Sciatic nerve (tissue), 2 donors: ENCODE results near the gene ETNPPL. TPM values are rescaled to one million over a fixed set of nuclear protein-coding genes. Genes with fewer than 3 reads are reported as not detected.

Source experiments
- ATAC-seq: fragments of 200-7000 bp; cut with Tn5 transposase; one replicate; pipeline ENCODE4 v1.9.1; 2020; ENCODE audit warnings: mild to moderate bottlenecking, moderate library complexity
- DNase-seq: peaks from one replicate; pipeline ENCODE4 v3.0.0-alpha.2; 2020; ENCODE audit warnings: low spot score
- intact Hi-C: fragments of 100-400 bp; cut with DNase I; formaldehyde crosslinking; loops from one replicate; pipeline ENCODE4 v1.14.2; 2022
- total RNA-seq: library from RNA; stranded (reverse); fragmentation: NEBNext Ultra II Directional; extraction: Animal tissue kit (Norgen Biotek cat#: 25700); gene quantifications from one replicate; pipeline ENCODE4 v1.2.1, GENCODE V29; 2021
- donor health status: DM: no; HTN: no; CAD: no.
- donor health status: DM: no; HTN: no; CAD: no.

ETNPPL gene
- total RNA-seq, result 8.3 TPM

DNA sequence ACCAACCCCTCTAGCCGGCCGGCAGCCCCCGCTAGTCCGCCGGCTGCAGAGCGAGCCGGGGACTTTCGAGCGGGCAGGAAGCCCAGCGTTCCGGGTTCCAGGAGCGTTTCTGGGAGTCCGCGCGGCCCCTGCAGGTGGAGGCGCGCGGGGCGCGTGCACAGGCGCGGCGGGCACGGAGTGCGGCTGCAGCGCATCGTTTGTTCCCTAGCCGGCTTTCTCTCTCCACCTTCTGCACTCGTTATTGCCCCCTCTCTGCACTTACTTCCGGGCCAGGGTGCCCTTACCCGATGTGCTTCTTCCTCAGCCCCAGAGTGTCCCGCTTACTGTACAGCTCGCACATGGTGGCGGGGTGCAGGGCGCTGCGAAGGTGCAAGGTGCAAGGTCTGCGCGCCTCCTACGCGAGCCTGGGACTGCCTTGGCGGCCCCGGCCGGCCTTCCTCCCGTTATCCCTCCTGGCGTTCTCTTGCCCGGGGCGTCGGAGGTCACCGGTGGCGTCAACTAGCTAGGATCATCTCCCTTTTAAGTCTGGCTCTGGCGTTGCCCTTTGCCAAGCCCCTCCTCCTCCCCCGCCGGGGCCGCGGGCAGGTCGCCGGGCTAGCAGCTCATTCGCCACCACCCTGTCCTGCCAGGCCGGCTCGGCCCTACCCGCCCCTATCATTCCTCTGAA lies at the start of gene ETNPPL:
Gene ETNPPL, minus strand, starts transcription at position 495 of the 667 bp plus-strand sequence. Its CDS starts 155 bp downstream, at position 340.
- DNase-seq, result no peak
- intact Hi-C loops, result no loop called here
- peak; percentile 67 for ATAC-seq

GRCh38 chr4:108811486-108811885 lies 48.6 kb upstream of the ETNPPL start:
- ATAC-seq (no peak), DNase-seq (no peak)
- intact Hi-C loops, result no loop called here

- DNase-seq (no peak), ATAC-seq (no peak)
- intact Hi-C loops, result no loop called here
Measured at GRCh38 chr4:108810087-108810486, 47.2 kb upstream of the ETNPPL start.

- DNase-seq, result no peak
- no peak for ATAC-seq
- intact Hi-C loops, result no loop called here
Measured at GRCh38 chr4:108804648-108805273, 41.9 kb upstream of the ETNPPL start.

- DNase-seq, result no peak
- intact Hi-C loops, result no loop called here
- ATAC-seq, result no peak
Measured at GRCh38 chr4:108799306-108799705, 36.5 kb upstream of the ETNPPL start.

GRCh38 chr4:108796173-108796572 lies 33.3 kb upstream of the ETNPPL start:
- intact Hi-C loops, result no loop called here
- DNase-seq (no peak), ATAC-seq (peak; percentile 33)

GRCh38 chr4:108795733-108796132 lies 32.9 kb upstream of the ETNPPL start:
- DNase-seq (no peak), ATAC-seq (peak; percentile 73)
- intact Hi-C loops, result no loop called here

DNA sequence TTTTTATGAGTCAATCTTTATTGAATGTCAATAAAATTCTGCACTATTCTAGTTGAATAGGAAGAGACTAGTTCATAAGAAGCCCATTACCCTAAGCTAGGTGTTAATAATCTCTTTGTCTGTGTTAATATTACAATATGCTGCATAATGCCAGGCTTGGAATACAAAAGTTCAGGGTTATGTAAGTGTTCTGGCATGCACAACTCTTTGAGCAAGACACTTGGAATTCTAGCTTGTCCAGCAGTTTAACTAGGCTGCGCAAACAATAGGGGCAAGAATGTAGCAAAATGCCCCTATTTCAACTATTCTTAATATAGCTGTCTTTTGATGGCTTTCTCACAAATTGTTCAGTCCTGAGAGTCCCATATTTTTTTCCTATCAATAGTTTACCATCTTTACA lies 31.3 kb upstream of the ETNPPL start:
- ATAC-seq (peak; percentile 59), DNase-seq (no peak)

GRCh38 chr4:108793415-108793814 lies 30.6 kb upstream of the ETNPPL start:
- intact Hi-C loops, result no loop called here
- no peak for DNase-seq
- ATAC-seq, result no peak

More for the DNA sequence above, 31.3 kb upstream of the ETNPPL start:
- intact Hi-C loops, result no loop called here

- ATAC-seq, result no peak
- intact Hi-C loops, result no loop called here
- DNase-seq, result no peak
Measured at GRCh38 chr4:108788731-108789130, 25.9 kb upstream of the ETNPPL start.

- no peak for DNase-seq
- no peak for ATAC-seq
- intact Hi-C loops, result no loop called here
Measured at GRCh38 chr4:108787724-108788123, 24.9 kb upstream of the ETNPPL start.

DNA sequence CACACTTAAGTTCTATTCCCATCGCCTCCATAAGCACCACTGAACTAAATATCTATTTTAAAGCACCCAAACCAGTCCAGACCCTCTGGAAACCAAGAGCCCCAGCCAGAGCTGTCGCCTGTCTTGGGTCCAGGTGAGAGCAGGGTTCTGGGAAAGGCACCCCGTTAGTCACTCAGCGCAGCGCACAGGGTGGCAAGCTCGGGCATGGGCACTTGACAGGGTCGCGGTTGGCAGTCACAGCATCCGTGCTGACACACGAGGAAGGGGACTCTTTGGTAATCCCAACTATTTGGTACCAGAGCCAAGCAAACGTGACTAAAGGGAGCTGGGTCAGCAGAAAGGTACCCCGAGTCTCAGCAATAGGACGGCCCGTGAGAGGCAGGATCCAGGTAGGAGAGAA lies 24.3 kb upstream of the ETNPPL start:
- ATAC-seq, result no peak
- intact Hi-C loops, result no loop called here
- DNase-seq, result no peak

- DNase-seq, result no peak
- ATAC-seq, result no peak
- intact Hi-C loops, result no loop called here
Measured at GRCh38 chr4:108786351-108786750, 23.5 kb upstream of the ETNPPL start.

DNA sequence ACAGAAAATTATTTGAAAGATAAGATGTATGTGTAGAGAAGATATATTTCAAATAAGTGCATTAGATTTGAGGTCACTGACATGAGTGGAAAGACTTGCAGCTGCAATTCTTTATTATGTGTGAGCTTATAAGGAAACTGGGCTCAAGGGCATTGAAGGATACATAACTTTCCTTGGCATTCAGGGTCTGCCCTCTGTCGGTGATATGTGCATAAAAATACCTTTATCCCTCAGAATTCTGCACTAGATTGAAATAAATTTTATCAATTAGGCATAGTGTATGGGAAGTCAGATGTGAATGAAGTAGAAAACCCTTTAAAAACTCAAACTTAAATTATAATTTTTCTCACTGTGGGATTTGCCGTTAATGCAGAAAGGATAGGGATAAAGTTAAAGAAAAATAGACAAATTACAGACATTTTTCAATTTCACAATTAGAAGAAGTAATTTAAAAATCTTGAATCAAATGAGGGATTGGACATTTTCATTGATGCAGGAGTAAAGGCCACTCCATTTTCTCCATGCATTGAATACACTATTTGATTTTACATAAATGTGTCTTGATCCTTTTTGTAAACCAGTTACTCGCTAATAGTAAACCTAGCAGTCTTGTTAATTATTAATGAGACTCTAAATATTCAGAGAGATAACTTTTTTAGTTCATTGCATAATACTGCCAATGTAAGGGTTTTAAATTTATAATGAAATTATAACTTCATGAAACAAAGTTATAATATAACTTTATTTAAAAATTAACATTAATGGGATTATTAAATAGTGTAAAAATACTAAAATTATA lies 21.0 kb upstream of the ETNPPL start:
- DNase-seq, result no peak
- intact Hi-C loops, result no loop called here
- no peak for ATAC-seq

- ATAC-seq (no peak), DNase-seq (no peak)
- intact Hi-C loops, result no loop called here
Measured at GRCh38 chr4:108779958-108780357, 17.1 kb upstream of the ETNPPL start.

GRCh38 chr4:108777388-108777787 lies 14.5 kb upstream of the ETNPPL start:
- DNase-seq (no peak), ATAC-seq (no peak)
- intact Hi-C loops, result no loop called here

DNA sequence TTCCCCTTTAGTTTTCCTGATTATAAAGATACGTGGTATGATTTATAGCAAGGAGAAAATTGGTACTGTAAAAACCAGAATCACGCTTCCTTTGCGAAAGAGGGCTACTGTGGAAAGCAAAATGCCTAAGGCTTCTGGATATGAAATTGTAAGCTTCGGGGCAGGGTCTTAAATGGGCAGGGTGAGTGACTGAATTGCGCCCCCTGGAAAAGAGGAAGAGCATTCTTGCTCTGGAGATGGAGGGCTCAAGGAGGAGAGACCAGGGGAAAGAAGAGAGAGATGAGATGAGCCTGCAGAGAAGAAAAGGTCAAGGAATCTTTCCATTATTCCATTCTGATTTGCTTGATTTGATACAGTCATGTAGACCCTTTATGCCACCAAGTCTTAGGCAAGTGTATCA lies 13.1 kb upstream of the ETNPPL start:
- intact Hi-C loops, result no loop called here
- no peak for DNase-seq
- ATAC-seq, result no peak

DNA sequence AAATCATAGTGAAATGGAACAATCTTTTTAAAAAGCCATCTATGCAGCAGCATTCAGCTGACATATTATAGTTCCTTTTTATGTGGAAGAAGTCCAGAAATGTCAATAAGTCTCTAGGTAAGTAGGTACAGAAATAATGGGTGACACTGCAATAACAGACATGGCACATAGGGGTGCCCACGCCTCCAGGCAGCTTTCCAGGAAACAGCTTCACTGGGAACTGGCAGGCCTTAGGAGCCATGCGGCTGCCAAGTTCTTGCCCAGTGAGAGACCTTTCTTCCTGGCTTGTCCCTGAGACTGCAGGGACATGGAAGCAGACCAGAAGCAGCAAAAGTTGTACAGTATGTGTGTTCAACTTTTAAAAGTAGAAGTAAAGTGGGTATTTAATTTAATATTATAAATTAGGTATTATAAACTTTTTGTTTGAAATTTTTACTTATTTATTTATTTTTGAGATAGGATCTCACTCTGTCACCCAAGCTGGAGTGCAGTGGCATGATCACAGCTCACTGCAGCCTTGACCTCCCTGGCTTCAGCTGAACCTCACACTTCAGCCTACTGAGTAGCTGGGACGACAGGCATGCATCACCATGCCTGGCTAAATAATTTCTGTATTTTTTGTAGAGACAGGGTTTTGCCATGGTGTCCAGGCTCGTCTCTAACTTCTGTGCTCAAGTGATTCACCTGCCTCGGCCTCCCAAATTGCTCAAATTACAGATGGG lies 12.1 kb upstream of the ETNPPL start:
- intact Hi-C loops, result no loop called here
- DNase-seq (no peak), ATAC-seq (peak; percentile 50)

DNA sequence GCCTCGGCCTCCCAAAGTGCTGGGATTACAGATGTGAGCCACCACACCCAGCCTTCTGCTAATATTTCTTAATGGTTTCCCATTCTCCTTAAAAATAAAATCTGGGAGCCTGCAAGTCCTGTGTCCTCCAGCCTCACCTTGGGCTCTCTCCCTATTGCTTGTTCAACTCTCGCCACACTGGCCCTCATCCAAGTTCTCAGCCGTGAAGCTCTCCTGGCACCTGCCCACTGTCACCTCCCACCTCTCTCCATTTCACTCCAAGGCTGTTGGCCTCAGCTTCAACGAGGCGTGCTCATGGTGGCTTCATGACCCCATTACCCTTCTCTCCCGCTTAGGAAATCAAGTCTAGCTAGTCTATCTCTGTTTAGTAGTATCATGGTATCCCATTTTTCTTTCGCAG lies 9.5 kb upstream of the ETNPPL start:
- DNase-seq (no peak), ATAC-seq (no peak)
- intact Hi-C loops, result no loop called here

DNA sequence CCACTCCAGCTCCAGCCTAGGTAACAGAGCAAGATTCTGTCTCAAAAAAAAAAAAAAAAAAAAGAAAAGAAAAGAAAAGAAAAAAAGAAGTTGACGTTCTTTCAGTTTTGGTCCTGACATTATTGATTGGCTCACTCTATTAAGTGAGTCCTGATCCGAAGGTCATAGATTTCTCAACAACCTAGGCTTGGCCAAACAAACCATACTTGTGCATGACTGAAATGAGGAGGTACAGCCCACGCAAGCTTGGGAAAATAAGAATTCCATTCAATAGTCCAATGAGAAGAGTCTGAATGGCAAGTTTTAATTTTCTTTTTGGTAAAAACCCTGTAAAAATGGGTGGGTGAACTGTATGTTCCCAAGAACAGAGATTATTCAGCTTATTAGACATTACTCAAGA lies 3.2 kb upstream of the ETNPPL start:
- no peak for ATAC-seq
- no peak for DNase-seq
- intact Hi-C loops, result no loop called here
